CD4-positive, alpha-beta T cell (primary cell): ENCODE measurements around the gene GPR160. TPM values are rescaled to one million over a fixed set of nuclear protein-coding genes. Genes with fewer than 3 reads are reported as not detected.

Source experiments
- ATAC-seq: fragments of 200-7000 bp; cut with Tn5 transposase; one replicate; pipeline ENCODE4 v1.10.0; 2022; ENCODE audit warnings: mild to moderate bottlenecking; ENCODE audit not compliant: poor library complexity
- CTCF ChIA-PET: fragments of 350-600 bp; sonication (Branson Sonifier 250); formaldehyde crosslinking; loops from one replicate; lab custom pipeline; 2021; ENCODE audit warnings: antibody characterized with exemption, inconsistent platforms; lab: Charles Lee
- POLR2A ChIA-PET: fragments of 350-600 bp; sonication (Branson Sonifier 250); formaldehyde crosslinking; loops from one replicate; lab custom pipeline; 2021; ENCODE audit warnings: antibody characterized with exemption, inconsistent platforms; lab: Charles Lee
- DNase-seq, 14 experiments: peaks; one replicate each; pipeline ENCODE4 v3.0.0-alpha.2; 2013 to 2020; ENCODE audit warnings: mixed read lengths in 2 of 14
- H3K27ac ChIP-seq, 2 donors: one replicate each; pipeline versions ENCODE4 v1.5.1 to v1.7.0; 2013; ENCODE audit warnings: low read length in 2 of 2, low read depth in 1 of 2, mild to moderate bottlenecking in 1 of 2
- H3K27me3 ChIP-seq, 2 experiments: 1 replicate in 1 of 2; 2 replicates in 1 of 2; pipeline versions ENCODE4 v1.6.1 to v1.7.0; 2013; ENCODE audit warnings: low read length in 2 of 2, control low read depth in 1 of 2, mild to moderate bottlenecking in 1 of 2, moderate library complexity in 1 of 2; ENCODE audit not compliant: insufficient read depth in 2 of 2, control insufficient read depth in 1 of 2
- H3K36me3 ChIP-seq: one replicate; pipeline ENCODE4 v1.6.1; 2013; ENCODE audit warnings: low read length, control low read depth; ENCODE audit not compliant: insufficient read depth
- H3K4me1 ChIP-seq: one replicate; pipeline ENCODE4 v1.6.1; 2013; ENCODE audit warnings: low read length, control low read depth; ENCODE audit not compliant: insufficient read depth
- H3K4me3 ChIP-seq: one replicate; pipeline ENCODE4 v1.5.1; 2013; ENCODE audit warnings: mild to moderate bottlenecking, low read length, moderate library complexity
- H3K9me3 ChIP-seq, 2 experiments: 1 replicate in 1 of 2; 2 replicates in 1 of 2; pipeline versions ENCODE4 v1.6.1 to v1.7.0; 2013; ENCODE audit warnings: low read length in 2 of 2, mild to moderate bottlenecking in 2 of 2, control low read depth in 1 of 2, moderate library complexity in 1 of 2; ENCODE audit not compliant: control insufficient read depth in 1 of 2, insufficient read depth in 1 of 2
- H3K27ac Mint-ChIP-seq: one replicate; pipeline ENCODE4 v1.8.0; 2020; ENCODE audit warnings: mixed read lengths
- H3K27me3 Mint-ChIP-seq: one replicate; pipeline ENCODE4 v1.8.0; 2021; ENCODE audit warnings: mixed read lengths
- H3K36me3 Mint-ChIP-seq: one replicate; pipeline ENCODE4 v1.8.0; 2021; ENCODE audit warnings: low read depth, mixed read lengths
- H3K4me1 Mint-ChIP-seq: one replicate; pipeline ENCODE4 v1.8.0; 2021; ENCODE audit warnings: low read depth, mixed read lengths
- H3K4me3 Mint-ChIP-seq: one replicate; pipeline ENCODE4 v1.8.0; 2020; ENCODE audit warnings: mild to moderate bottlenecking, mixed read lengths
- H3K9me3 Mint-ChIP-seq: one replicate; pipeline ENCODE4 v1.8.0; 2020; ENCODE audit warnings: mixed read lengths
- CTCF ChIP-seq: fragments of 200-600 bp; IDR thresholded peaks from one replicate; pipeline ENCODE4 v1.8.0; 2022; ENCODE audit warnings: antibody characterized with exemption, mild to moderate bottlenecking
- intact Hi-C, 2 experiments: fragments of 100-400 bp; cut with DNase I in 1 of 2; cut with micrococcal nuclease in 1 of 2; formaldehyde crosslinking; loops; one replicate each; pipeline versions ENCODE4 v1.15.1 to v1.9.0; 2023 to 2025; cut with DNase I, micrococcal nuclease
- total RNA-seq, 174 experiments: library from RNA in 2 of 174; stranded (reverse) in 2 of 174; gene quantifications; one replicate each; pipeline ENCODE4 v1.2.3 and lab custom pipeline; 2021 to 2026

The GPR160 gene
- total RNA-seq, 2 experiments from 2014 or later: 5.7 TPM

GRCh38 chr3:170027233-170028102, 10.3 kb upstream of the GPR160 start:
- POLR2A ChIA-PET: interaction anchor here (2.8 kb wide), 1 partner anchor 61 kb away, joined by 13 read pairs; the partner anchor contains the start of gene SEC62
- TF ChIP-seq CTCF: no peak
- DNase-seq (peak in 2 of 14 experiments; percentile 17 to 62), ATAC-seq (no peak)
- no peak overlapping the region for H3K27ac ChIP-seq
- H3K36me3 Mint-ChIP-seq: no peaks in the 10 kb centered on the region
- no peaks in the 10 kb centered on the region for H3K27me3 Mint-ChIP-seq
- no peak overlapping the region for H3K4me3 Mint-ChIP-seq
- H3K36me3 ChIP-seq: no peaks in the 10 kb centered on the region
- H3K9me3 ChIP-seq: no peaks in the 10 kb centered on the region
- no peak overlapping the region for H3K27ac Mint-ChIP-seq
- intact Hi-C loops: no loop called here
- peaks cover 11% of the 10 kb centered on the region for H3K4me1 ChIP-seq
- H3K4me3 ChIP-seq: no peak overlapping the region
- H3K27me3 ChIP-seq: no peaks in the 10 kb centered on the region
- H3K4me1 Mint-ChIP-seq: peaks cover 26% of the 10 kb centered on the region
- H3K9me3 Mint-ChIP-seq: no peaks in the 10 kb centered on the region
- CTCF ChIA-PET: no interaction called here

GRCh38 chr3:170033489-170033888, 4.3 kb upstream of the GPR160 start:
- Mint-ChIP-seq H3K36me3 (no peaks in the 10 kb centered on the region), H3K27me3 (no peaks in the 10 kb centered on the region), H3K4me3 (peak overlapping the region; percentile 62), H3K9me3 (no peaks in the 10 kb centered on the region), H3K27ac (peak overlapping the region; percentile 62), H3K4me1 (peaks cover 47% of the 10 kb centered on the region)
- H3K4me1 ChIP-seq: peaks cover 37% of the 10 kb centered on the region
- ATAC-seq (peak; percentile 87), DNase-seq (peak; percentile 20 to 87 (median 38))
- POLR2A ChIA-PET: interaction anchor here (0.7 to 3.0 kb wide), 10 partner anchors 11 to 269 kb away, joined by 3 to 27 read pairs (median 4); partner anchors contain the start of genes SEC62 and TERC
- TF ChIP-seq CTCF: no peak
- H3K27ac ChIP-seq: peak overlapping the region in 1 of 2 donors; percentile 36
- CTCF ChIA-PET: interaction anchor here (1.4 kb wide), 1 partner anchor 68 kb away, joined by 3 read pairs; no protein-coding TSS in a partner anchor
- no peaks in the 10 kb centered on the region for H3K27me3 ChIP-seq
- intact Hi-C loops: loop anchor here (5.0 to 10.0 kb wide), 3 partner anchors 66 to 271 kb away; partner anchors contain the start of gene SEC62 (in 1 of the 2)
- H3K9me3 ChIP-seq: no peaks in the 10 kb centered on the region
- H3K36me3 ChIP-seq: no peaks in the 10 kb centered on the region
- H3K4me3 ChIP-seq: no peak overlapping the region

GRCh38 chr3:170038434-170039110, 777 bp downstream of the GPR160 start:
- Histone ChIP-seq H3K27ac (peak overlapping the region in 1 of 2 donors; percentile 41), H3K9me3 (no peaks in the 10 kb centered on the region), H3K4me1 (peaks cover 34% of the 10 kb centered on the region), H3K27me3 (no peaks in the 10 kb centered on the region), H3K4me3 (peak overlapping the region; percentile 83), H3K36me3 (no peaks in the 10 kb centered on the region)
- Mint-ChIP-seq H3K27ac (peak overlapping the region; percentile 67), H3K4me3 (peak overlapping the region; percentile 93), H3K4me1 (peaks cover 35% of the 10 kb centered on the region), H3K27me3 (no peaks in the 10 kb centered on the region), H3K9me3 (no peaks in the 10 kb centered on the region), H3K36me3 (peaks cover 9% of the 10 kb centered on the region)
- TF ChIP-seq CTCF: no peak
- ChIA-PET POLR2A (interaction anchor here (0.6 to 1.8 kb wide), 3 partner anchors 15 to 279 kb away, joined by 3 to 15 read pairs (median 3); partner anchors contain the start of gene SEC62), CTCF (interaction anchor here (1.6 kb wide), 1 partner anchor 276 kb away, joined by 3 read pairs; no protein-coding TSS in a partner anchor)
- intact Hi-C loops: loop anchor here (2.0 to 10.0 kb wide), 6 partner anchors 72 to 319 kb away; partner anchors contain the start of genes PRKCI (in 1 of the 2), SEC62 (in 1 of the 2) and SKIL (in 1 of the 2)
- ATAC-seq (peak; percentile 37), DNase-seq (peak; percentile 7 to 67 (median 26))
